Ectodermal cell (in vitro differentiated cells): ENCODE data around the gene ITGAL.
"Not testable (repeated sequence)": the region's sequence is repeated elsewhere in the genome, so short reads cannot be mapped to it uniquely, and the experiment has no call there.

Experiments used
- H3K27ac ChIP-seq: 2 replicates; pipeline ENCODE4 v1.7.0; 2013; ENCODE audit warnings: mild to moderate bottlenecking, low read depth, low read length; ENCODE audit not compliant: insufficient read depth, poor library complexity, severe bottlenecking
- H3K27me3 ChIP-seq: 2 replicates; pipeline ENCODE4 v1.7.0; 2013; ENCODE audit warnings: mild to moderate bottlenecking, low read length; ENCODE audit not compliant: insufficient read depth, control insufficient read depth, poor library complexity, severe bottlenecking
- H3K36me3 ChIP-seq: one replicate; pipeline ENCODE4 v1.7.0; 2013; ENCODE audit warnings: low read length; ENCODE audit not compliant: control insufficient read depth, insufficient read depth
- H3K4me1 ChIP-seq: one replicate; pipeline ENCODE4 v1.7.0; 2013; ENCODE audit warnings: low read length; ENCODE audit not compliant: control insufficient read depth, insufficient read depth
- H3K4me3 ChIP-seq: 2 replicates; pipeline ENCODE4 v1.7.0; 2013; ENCODE audit warnings: low read depth, low read length, control low read depth; ENCODE audit not compliant: insufficient read depth
- H3K9me3 ChIP-seq: 2 replicates; pipeline ENCODE4 v1.7.0; 2013; ENCODE audit warnings: mild to moderate bottlenecking, low read length, moderate library complexity; ENCODE audit not compliant: control insufficient read depth
- WGBS, 2 experiments: methylation state at CpG; one replicate each; pipeline ENCODE4 v1.1.7; 2013; ENCODE audit warnings: missing lambda C conversion rate in 2 of 2; 5-methylcytosine and 5-hydroxymethylcytosine counted together

Gene ITGAL

GRCh38 chr16:30535106-30535776 lies 62.7 kb downstream of the ITGAL start:
- Histone ChIP-seq H3K4me3 (peak overlapping the region; percentile 85), H3K9me3 (no peaks in the 10 kb centered on the region), H3K4me1 (peaks cover 7% of the 10 kb centered on the region), H3K36me3 (peaks cover 7% of the 10 kb centered on the region), H3K27ac (peak overlapping the region; percentile 76), H3K27me3 (no peaks in the 10 kb centered on the region)
- 4 to 5% methylated on average over 18 of the region's 18 CpGs for WGBS, 2 experiments

- Histone ChIP-seq H3K27me3 (no peaks in the 10 kb centered on the region), H3K4me1 (peaks cover 7% of the 10 kb centered on the region), H3K4me3 (peak overlapping the region; percentile 85), H3K9me3 (no peaks in the 10 kb centered on the region), H3K36me3 (peaks cover 7% of the 10 kb centered on the region), H3K27ac (peak overlapping the region; percentile 0)
- 31 to 33% methylated on average over 12 of the region's 12 CpGs for WGBS, 2 experiments
Observed at GRCh38 chr16:30535777-30536190, 63.2 kb downstream of the ITGAL start.

DNA sequence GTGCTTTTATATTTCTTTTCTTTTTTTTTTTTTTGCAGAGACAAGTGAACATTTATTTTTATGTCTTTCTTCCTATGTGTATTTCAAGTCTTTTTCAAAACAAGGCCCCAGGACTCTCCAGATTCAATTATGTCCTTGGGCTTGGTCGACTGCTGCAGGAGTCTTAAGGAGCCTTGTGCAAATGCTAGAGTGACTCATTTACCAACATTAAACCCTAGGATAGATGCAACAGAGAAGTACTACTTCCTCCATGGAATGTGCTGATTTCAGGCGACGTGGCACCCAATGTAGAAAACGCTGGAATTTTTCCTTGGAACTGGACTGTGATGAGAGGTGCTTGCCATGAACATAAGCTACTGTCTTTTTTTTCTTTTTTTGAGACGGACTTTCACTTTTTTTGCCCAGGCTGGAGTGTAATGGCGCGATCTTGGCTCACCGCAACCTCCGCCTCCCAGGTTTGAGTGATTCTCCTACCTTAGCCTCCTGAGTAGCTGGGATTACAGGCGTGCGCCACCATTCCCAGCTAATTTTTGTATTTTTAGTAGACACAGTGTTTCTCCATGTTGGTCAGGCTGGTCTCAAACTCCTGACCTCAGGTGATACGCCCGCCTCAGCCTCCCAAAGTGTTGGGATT lies 64.0 kb downstream of the ITGAL start:
- H3K4me3 ChIP-seq, result peak overlapping the region; percentile 85
- not testable (repeated sequence) for H3K27me3 ChIP-seq, H3K27ac ChIP-seq, H3K36me3 ChIP-seq, H3K9me3 ChIP-seq, H3K4me1 ChIP-seq
- WGBS, 2 experiments, result 91 to 93% methylated on average over 13 of the region's 13 CpGs

- Histone ChIP-seq H3K27me3 (no peaks in the 10 kb centered on the region), H3K4me1 (peaks cover 30% of the 10 kb centered on the region), H3K36me3 (no peaks in the 10 kb centered on the region), H3K4me3 (no peak overlapping the region), H3K27ac (no peak overlapping the region), H3K9me3 (no peaks in the 10 kb centered on the region)
- 93 to 94% methylated on average over 8 of the region's 8 CpGs for WGBS, 2 experiments
Observed at GRCh38 chr16:30539000-30539964, 66.7 kb downstream of the ITGAL start.

- not testable (repeated sequence) for H3K27ac ChIP-seq, H3K36me3 ChIP-seq, H3K9me3 ChIP-seq, H3K27me3 ChIP-seq, H3K4me3 ChIP-seq
- WGBS, 2 experiments, result 85 to 88% methylated on average over 13 of the region's 13 CpGs
- peaks cover 38% of the 10 kb centered on the region for H3K4me1 ChIP-seq
Observed at GRCh38 chr16:30539986-30540526, 67.5 kb downstream of the ITGAL start.

DNA sequence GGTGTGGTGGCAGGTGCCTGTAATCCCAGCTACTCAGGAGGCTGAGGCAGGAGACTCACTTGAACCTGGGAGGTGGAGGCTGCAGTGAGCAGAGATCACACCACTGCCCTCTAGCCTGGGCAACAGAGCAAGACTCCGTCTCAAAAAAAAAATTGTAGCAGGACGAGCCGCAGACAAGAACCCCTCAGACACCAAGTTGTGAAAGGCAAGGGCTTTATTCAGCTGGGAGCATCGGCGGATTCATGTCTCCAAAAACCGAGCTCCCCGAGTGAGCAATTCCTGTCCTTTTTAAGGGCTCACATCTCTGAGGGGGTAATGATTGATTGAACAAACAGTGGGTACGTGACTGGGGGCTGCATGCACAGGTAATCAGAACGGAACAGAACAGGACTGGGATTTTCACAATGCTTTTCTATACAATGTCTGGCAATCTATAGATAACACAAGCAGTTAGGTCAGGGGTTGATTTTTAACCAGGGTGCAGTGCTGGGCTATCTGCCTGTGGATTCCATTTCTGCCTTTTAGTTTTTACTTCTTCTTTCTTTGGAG lies 68.4 kb downstream of the ITGAL start:
- H3K36me3 ChIP-seq, H3K9me3 ChIP-seq, H3K27ac ChIP-seq, H3K27me3 ChIP-seq, H3K4me3 ChIP-seq: not testable (repeated sequence)
- WGBS, 2 experiments, result 89 to 90% methylated on average over 9 of the region's 9 CpGs
- peaks cover 37% of the 10 kb centered on the region for H3K4me1 ChIP-seq

DNA sequence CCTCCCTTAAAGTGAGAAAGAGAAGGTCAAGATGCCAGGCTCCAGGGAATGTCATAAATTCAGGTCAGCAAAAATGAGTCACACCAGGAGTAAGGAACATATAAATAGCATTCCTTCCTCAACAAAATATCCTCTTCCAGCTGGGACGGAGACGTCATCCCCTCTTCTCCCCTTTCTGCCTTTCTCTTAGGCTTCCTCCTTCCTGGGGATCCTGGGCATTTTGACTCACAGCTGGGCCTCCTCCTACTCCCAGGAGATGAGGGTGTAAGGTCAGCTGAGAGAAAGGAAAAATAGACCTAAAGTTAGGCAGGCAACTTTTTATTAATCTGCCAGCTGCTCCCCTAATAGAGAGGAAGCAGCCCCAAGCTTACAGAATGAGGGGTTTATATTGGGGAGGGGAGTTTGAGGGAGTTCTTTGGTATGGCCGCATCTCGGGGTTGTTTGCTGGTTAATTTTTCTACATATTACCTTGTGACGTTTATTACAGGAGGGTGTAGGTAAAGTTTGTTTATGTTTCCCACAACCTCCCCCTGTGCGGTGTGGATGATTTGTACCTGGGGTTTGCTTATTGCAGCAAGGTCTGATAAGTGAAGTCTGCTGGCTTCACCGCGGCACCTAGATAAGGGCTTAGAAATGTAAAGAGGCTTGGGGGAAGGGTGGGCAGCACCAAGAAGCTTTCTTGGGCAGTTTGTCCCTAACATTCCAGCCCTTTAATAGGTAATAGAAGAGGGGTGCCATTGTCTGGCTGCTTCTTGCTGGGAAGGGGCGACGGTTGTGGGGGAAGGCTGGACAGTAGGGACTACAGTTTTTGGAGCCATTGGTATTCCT lies 69.2 kb downstream of the ITGAL start:
- 26 to 29% methylated on average over 10 of the region's 10 CpGs for WGBS, 2 experiments
- no peaks in the 10 kb centered on the region for H3K9me3 ChIP-seq
- H3K27ac ChIP-seq, result no peak overlapping the region
- no peak overlapping the region for H3K4me3 ChIP-seq
- peaks cover 33% of the 10 kb centered on the region for H3K4me1 ChIP-seq
- no peaks in the 10 kb centered on the region for H3K36me3 ChIP-seq
- H3K27me3 ChIP-seq, result no peaks in the 10 kb centered on the region

GRCh38 chr16:30543067-30543466 lies 70.5 kb downstream of the ITGAL start:
- WGBS, 2 experiments, result 87% methylated on average over 5 of the region's 5 CpGs
- H3K27me3 ChIP-seq, result no peaks in the 10 kb centered on the region
- H3K4me1 ChIP-seq, result peaks cover 33% of the 10 kb centered on the region
- no peaks in the 10 kb centered on the region for H3K36me3 ChIP-seq
- H3K27ac ChIP-seq, result no peak overlapping the region
- no peaks in the 10 kb centered on the region for H3K9me3 ChIP-seq
- H3K4me3 ChIP-seq, result no peak overlapping the region

DNA sequence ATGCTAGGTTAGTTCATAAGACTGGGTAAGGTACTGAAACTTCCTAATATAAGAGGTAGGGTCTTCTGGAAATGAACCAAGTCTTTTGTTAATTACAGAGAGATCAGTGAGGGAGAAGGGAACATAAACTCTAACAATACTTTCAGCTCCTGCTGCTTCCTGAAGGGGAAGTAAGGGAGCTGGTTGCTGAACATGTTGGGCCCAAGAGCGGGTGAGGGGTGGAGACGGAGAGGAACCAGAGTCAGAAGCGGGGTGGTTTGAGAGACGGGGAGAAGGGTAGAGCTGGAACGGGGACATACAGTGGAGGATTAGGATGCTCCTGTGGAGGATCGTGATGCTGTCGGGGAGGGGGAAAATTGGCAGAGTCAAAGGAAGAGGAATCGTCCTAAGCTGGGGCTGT lies 73.6 kb downstream of the ITGAL start:
- WGBS, 2 experiments, result 84 to 89% methylated on average over 8 of the region's 8 CpGs

More for the DNA sequence above, 73.6 kb downstream of the ITGAL start:
- Histone ChIP-seq H3K27me3 (no peaks in the 10 kb centered on the region), H3K4me3 (no peak overlapping the region), H3K4me1 (peaks cover 33% of the 10 kb centered on the region), H3K9me3 (no peaks in the 10 kb centered on the region), H3K27ac (no peak overlapping the region), H3K36me3 (no peaks in the 10 kb centered on the region)
